ENCODE results near the gene MTMR3.

MTMR3 gene

GRCh38 chr22:29870574-29870973 lies 12.4 kb upstream of the MTMR3 start:
- DNase-seq (ENCODE audit: low read depth), result peak; percentile 6

GRCh38 chr22:29871684-29872083 lies 11.3 kb upstream of the MTMR3 start:
- DNase-seq (ENCODE audit: low read depth), result no peak

- DNase-seq (ENCODE audit: low read depth), result no peak
These were observed 10.7 kb upstream of the MTMR3 start for GRCh38 chr22:29872144-29872893.

GRCh38 chr22:29872989-29873388 lies 10.0 kb upstream of the MTMR3 start:
- no peak for DNase-seq (ENCODE audit: low read depth)

GRCh38 chr22:29873943-29874342 lies 9.0 kb upstream of the MTMR3 start:
- DNase-seq (ENCODE audit: low read depth), result no peak

- no peak for DNase-seq (ENCODE audit: low read depth)
These were observed 5.4 kb upstream of the MTMR3 start for GRCh38 chr22:29877620-29878019.

GRCh38 chr22:29879753-29880152 lies 3.2 kb upstream of the MTMR3 start:
- DNase-seq (ENCODE audit: low read depth), result no peak

GRCh38 chr22:29882716-29883044 lies 294 bp upstream of the MTMR3 start:
- DNase-seq (ENCODE audit: low read depth), result no peak

- DNase-seq (ENCODE audit: low read depth), result no peak
These were observed 762 bp downstream of the MTMR3 start for GRCh38 chr22:29883775-29884097.

GRCh38 chr22:29885610-29886009 lies 2.6 kb downstream of the MTMR3 start:
- no peak for DNase-seq (ENCODE audit: low read depth)

GRCh38 chr22:29886596-29886995 lies 3.6 kb downstream of the MTMR3 start:
- DNase-seq (ENCODE audit: low read depth), result no peak

- no peak for DNase-seq (ENCODE audit: low read depth)
These were observed 4.4 kb downstream of the MTMR3 start for GRCh38 chr22:29887358-29887757.

GRCh38 chr22:29890760-29891159 lies 7.8 kb downstream of the MTMR3 start:
- DNase-seq (ENCODE audit: low read depth), result no peak

- no peak for DNase-seq (ENCODE audit: low read depth)
These were observed 9.6 kb downstream of the MTMR3 start for GRCh38 chr22:29892315-29893156.

- no peak for DNase-seq (ENCODE audit: low read depth)
These were observed 18.4 kb downstream of the MTMR3 start for GRCh38 chr22:29901354-29901753.

- no peak for DNase-seq (ENCODE audit: low read depth)
These were observed 20.4 kb downstream of the MTMR3 start for GRCh38 chr22:29903371-29903770.

- DNase-seq (ENCODE audit: low read depth), result no peak
These were observed 21.0 kb downstream of the MTMR3 start for GRCh38 chr22:29904020-29904419.

- DNase-seq (ENCODE audit: low read depth), result no peak
These were observed 25.0 kb downstream of the MTMR3 start for GRCh38 chr22:29907753-29908515.

GRCh38 chr22:29912141-29912540 lies 29.2 kb downstream of the MTMR3 start:
- DNase-seq (ENCODE audit: low read depth), result no peak

- DNase-seq (ENCODE audit: low read depth), result no peak
These were observed 29.8 kb downstream of the MTMR3 start for GRCh38 chr22:29912605-29913398.

- DNase-seq (ENCODE audit: low read depth), result no peak
These were observed 31.2 kb downstream of the MTMR3 start for GRCh38 chr22:29914165-29914564.

- DNase-seq (ENCODE audit: low read depth), result no peak
These were observed 32.1 kb downstream of the MTMR3 start for GRCh38 chr22:29914991-29915533.
